GM12892 (cell line): ENCODE data around the gene RPGR.

Experiments
- POLR2A ChIP-seq: IDR thresholded peaks from 2 replicates; pipeline ENCODE4 v1.6.1; 2011; ENCODE audit warnings: low read depth, low read length, control low read depth
- POLR2AphosphoS5 ChIP-seq: IDR thresholded peaks from 2 replicates; pipeline ENCODE4 v1.6.1; 2011; ENCODE audit warnings: low read depth, low read length, control low read depth
- TAF1 ChIP-seq: IDR thresholded peaks from 2 replicates; pipeline ENCODE4 v1.6.1; 2011; ENCODE audit warnings: low read depth, mild to moderate bottlenecking, control low read depth, low read length, borderline replicate concordance

DNA sequence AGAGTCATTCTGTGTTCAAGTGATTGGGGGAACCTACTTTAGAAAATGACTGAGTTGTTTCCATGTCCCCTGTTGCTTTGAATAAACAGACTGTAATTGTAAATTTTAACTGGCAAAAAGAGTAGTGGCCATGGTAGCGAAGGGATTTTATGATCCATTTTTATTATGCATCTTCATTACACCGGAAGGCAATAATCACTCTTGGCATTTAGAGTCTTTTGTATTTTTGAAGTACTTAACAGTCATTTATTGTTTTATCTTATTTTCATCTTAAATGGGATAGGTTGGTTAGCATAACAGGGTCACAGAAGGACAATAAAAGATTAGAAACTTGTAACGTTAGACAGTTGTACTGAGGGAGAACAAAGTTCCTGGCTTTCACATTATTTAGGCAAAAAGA is 14.1 kb upstream of the RPGR start:
- TF ChIP-seq POLR2AphosphoS5 (no peak), POLR2A (no peak), TAF1 (no peak)
